Stimulated activated effector memory CD8-positive, alpha-beta T cell treated with anti-CD3 and anti-CD28 coated beads, Interleukin-12 subunit alpha, Interleukin-12 subunit beta, amount 100 ng/mL, for 72 hours (primary cell): ENCODE measurements around the gene MSS51.

Source experiments
- ATAC-seq: fragments of 150-1000 bp; cut with Tn5 transposase; 2 replicates; pipeline ENCODE4 v1.10.0; 2021
- DNase-seq, 2 donors: peaks; one replicate each; pipeline ENCODE4 v3.0.0; 2021 to 2022; ENCODE audit warnings: low spot score in 2 of 2
- H3K27ac Mint-ChIP-seq: one replicate; pipeline ENCODE4 v1.8.0; 2022; ENCODE audit warnings: mild to moderate bottlenecking, mixed read lengths
- H3K36me3 Mint-ChIP-seq: one replicate; pipeline ENCODE4 v1.8.0; 2022; ENCODE audit warnings: mild to moderate bottlenecking, mixed read lengths
- H3K4me1 Mint-ChIP-seq: one replicate; pipeline ENCODE4 v1.8.0; 2022; ENCODE audit warnings: mixed read lengths
- H3K4me3 Mint-ChIP-seq: one replicate; pipeline ENCODE4 v1.8.0; 2022; ENCODE audit warnings: mild to moderate bottlenecking, mixed read lengths
- H3K9me3 Mint-ChIP-seq: one replicate; pipeline ENCODE4 v1.8.0; 2022; ENCODE audit warnings: mixed read lengths

The MSS51 gene

DNA sequence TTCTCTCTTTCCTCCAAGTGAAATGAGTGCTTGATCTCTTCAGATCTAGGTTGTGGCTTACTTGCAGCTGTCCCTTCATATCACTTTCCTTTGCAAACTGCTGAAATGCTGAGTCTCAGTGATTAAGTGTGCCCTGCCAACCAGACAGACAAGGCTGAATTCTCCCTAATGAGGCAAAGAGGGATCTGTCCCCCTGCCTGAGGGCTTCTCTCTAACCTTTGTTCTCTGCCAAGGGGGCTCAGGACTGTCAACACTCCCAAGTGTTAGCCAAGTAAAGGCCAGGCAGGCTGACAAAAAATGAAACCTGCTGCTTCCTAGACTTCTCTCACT, at the start of gene MSS51:
Gene MSS51, minus strand, starts transcription at position 24 of the 330 bp plus-strand sequence. CDS start 5,277 bp downstream, outside the sequence.
- Mint-ChIP-seq H3K36me3 (peaks cover 29% of the 10 kb centered on the region), H3K9me3 (no peaks in the 10 kb centered on the region), H3K27ac (peak within 1 kb of the TSS; percentile 33), H3K4me1 (peaks cover 7% of the 10 kb centered on the region), H3K4me3 (no peak within 1 kb of the TSS)
- peak; percentile 31 for ATAC-seq
- DNase-seq = no peak

DNA sequence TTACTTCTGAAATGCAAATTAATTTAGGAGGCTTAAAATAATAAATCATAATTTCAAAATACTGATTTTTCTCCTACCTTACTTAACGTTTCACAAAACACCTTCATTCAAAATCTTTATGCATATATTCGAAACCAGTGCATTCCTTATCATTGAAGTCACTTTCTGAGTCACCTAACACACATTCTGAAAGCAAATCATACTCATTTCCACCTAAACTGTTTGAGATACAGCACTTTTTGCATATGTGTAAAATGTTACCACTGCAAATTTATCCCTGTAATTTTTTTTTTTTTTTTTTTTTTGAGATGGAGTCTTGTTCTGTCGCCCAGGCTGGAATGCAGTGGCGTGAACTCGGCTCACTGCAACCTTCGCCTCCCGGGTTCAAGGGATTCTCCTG, 46.8 kb upstream of the MSS51 start:
- peak overlapping the region; percentile 29 for H3K27ac Mint-ChIP-seq
- ATAC-seq = peak; percentile 93
- no peaks in the 10 kb centered on the region for H3K9me3 Mint-ChIP-seq
- H3K4me1 Mint-ChIP-seq = peaks cover 11% of the 10 kb centered on the region
- peaks cover 61% of the 10 kb centered on the region for H3K36me3 Mint-ChIP-seq
- no peak for DNase-seq
- peak overlapping the region; percentile 49 for H3K4me3 Mint-ChIP-seq

DNA sequence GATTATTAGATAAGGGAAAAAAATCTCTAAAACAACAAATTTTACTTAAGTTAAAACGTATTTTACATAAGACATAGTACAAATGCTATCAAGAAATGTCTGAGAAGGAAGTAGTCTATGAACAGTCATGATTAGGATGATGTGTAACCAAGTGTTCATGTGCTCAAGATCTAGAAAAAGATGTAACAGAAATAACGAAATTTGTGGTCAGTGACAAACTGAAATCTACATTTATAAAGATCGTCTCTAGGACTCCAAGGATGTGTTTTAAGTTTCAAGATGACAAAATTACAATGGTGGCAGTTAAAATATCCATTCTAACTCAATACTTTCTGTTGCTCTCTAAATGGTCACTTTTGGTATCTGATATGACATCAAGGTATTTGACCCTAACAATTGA, 45.3 kb upstream of the MSS51 start:
- H3K4me1 Mint-ChIP-seq = peaks cover 11% of the 10 kb centered on the region
- H3K36me3 Mint-ChIP-seq = peaks cover 72% of the 10 kb centered on the region
- H3K4me3 Mint-ChIP-seq = no peak overlapping the region
- H3K27ac Mint-ChIP-seq = no peak overlapping the region
- DNase-seq (no peak), ATAC-seq (peak; percentile 95)
- H3K9me3 Mint-ChIP-seq = no peaks in the 10 kb centered on the region

DNA sequence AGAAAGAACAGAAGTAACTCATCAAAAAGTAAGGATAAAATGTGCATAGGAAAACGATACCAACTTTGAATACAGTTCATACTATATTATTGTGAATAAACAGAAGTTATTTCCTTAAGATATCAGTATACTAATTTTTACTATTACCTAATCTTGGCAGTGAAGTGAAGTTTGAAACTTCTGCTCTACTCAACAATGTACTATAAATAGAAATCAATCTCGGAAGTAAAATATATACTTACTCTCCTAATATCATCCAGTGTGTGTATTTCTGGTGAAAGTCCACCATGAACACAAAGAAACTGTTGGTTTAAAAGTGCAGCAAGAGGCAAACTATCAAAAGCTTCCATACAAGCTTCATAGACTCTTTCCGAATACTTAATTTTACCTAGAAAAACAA, 37.9 kb upstream of the MSS51 start:
- ATAC-seq (no peak), DNase-seq (no peak)
- H3K36me3 Mint-ChIP-seq = peaks cover 97% of the 10 kb centered on the region
- H3K9me3 Mint-ChIP-seq = no peaks in the 10 kb centered on the region
- H3K27ac Mint-ChIP-seq = no peak overlapping the region
- no peak overlapping the region for H3K4me3 Mint-ChIP-seq
- H3K4me1 Mint-ChIP-seq = peaks cover 7% of the 10 kb centered on the region

DNA sequence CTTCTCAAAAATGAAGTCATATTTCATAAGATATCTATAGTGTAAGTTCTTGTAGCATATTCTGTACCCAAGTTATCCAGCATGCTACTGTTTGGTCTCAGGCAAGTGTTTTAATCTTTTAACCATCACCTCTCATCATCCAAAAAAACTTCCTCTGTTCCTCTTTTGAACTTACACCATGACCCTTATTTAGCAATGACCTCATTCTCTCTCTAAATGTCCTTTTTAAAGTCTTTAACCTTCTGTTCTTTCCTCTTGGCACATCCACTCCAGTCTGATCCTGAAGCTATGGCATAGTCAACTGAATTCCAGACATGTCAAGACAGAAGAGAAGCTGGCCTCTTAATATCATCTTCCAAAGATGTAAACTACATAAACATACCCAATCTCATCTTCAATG, 36.2 kb upstream of the MSS51 start:
- peak overlapping the region; percentile 27 for H3K27ac Mint-ChIP-seq
- no peak for DNase-seq

DNA sequence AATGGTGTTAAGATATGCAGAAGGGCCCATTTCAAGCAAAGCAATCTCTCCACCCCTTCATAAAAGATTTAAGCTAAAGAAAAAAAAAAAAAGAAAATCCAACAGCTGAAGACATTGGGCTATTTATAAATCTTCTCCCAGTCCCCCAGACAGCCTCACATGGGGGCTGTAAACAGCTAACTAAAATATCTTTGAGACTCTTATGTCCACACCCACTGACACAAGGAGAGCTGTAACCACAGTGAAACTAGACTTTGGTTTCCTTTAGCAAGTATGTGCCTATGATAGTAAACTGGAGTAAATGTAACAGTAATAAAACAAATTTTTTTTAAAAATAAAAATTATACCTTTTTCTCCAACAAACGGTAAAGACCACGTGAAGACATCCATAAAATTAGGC, 33.8 kb upstream of the MSS51 start:
- no peak for DNase-seq
- peak; percentile 51 for ATAC-seq
- Mint-ChIP-seq H3K27ac (no peak overlapping the region), H3K4me3 (no peak overlapping the region), H3K36me3 (peaks cover 86% of the 10 kb centered on the region), H3K4me1 (peaks cover 7% of the 10 kb centered on the region), H3K9me3 (no peaks in the 10 kb centered on the region)

More for the DNA sequence above, 36.2 kb upstream of the MSS51 start:
- Mint-ChIP-seq H3K9me3 (no peaks in the 10 kb centered on the region), H3K4me3 (no peak overlapping the region), H3K36me3 (peaks cover 97% of the 10 kb centered on the region), H3K4me1 (peaks cover 7% of the 10 kb centered on the region)
- no peak for ATAC-seq

DNA sequence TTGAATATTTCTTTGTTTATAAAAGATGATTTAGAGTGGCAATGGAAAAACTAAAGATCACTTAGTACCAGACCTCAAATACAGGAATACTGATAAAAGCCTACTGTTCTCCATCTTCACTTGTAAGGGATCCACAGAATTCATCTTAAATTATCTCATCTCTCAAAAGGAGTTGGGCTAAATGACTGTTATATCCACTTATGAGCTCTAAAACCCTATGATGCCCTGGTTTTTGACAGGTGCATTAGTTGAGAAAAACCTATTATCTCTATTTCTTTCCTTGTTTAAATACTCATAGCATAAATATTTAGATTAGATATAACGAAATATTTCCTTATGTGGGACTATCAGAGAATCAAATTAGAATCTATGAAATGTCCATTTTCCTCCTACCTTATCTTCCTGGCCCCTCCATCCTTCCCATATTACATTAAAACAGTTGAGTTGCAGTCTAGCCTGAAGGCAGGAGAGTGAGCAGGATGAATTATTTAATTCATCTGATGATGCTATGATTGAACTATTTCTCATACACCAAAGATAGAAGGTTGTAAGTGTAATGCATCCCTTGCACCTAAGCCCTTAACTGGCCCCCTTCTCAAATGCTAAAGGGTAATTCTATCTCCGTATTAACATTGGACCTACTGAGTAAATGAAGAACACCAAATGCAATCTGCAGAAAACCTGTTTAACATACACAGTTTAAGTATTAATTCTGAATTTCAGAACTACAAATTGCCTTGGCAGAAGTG, 32.8 kb upstream of the MSS51 start:
- no peaks in the 10 kb centered on the region for H3K9me3 Mint-ChIP-seq
- peaks cover 85% of the 10 kb centered on the region for H3K36me3 Mint-ChIP-seq
- H3K4me1 Mint-ChIP-seq = peaks cover 7% of the 10 kb centered on the region
- no peak overlapping the region for H3K27ac Mint-ChIP-seq
- DNase-seq = no peak
- no peak overlapping the region for H3K4me3 Mint-ChIP-seq
- ATAC-seq = no peak

DNA sequence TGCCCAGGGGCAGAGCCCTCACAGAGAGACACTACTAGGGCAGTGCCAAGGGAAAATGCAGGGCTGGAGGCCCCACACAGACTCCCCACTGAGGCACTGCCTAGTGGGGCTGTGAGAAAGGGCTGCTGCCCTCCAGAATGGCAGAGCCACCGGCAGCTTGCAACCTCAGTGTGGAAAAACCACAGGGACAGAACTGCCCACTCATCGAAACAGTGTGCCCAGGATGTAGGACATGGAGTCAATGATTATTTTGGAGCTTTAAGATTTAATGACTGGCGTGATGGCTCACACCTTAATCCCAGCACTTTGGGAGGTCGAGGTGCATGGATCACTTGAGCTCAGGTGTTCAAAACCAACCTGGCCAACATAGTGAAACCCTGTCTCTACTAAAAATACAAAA, 27.5 kb upstream of the MSS51 start:
- DNase-seq = no peak
- Mint-ChIP-seq H3K4me1 (peaks cover 6% of the 10 kb centered on the region), H3K27ac (peak overlapping the region; percentile 29)

DNA sequence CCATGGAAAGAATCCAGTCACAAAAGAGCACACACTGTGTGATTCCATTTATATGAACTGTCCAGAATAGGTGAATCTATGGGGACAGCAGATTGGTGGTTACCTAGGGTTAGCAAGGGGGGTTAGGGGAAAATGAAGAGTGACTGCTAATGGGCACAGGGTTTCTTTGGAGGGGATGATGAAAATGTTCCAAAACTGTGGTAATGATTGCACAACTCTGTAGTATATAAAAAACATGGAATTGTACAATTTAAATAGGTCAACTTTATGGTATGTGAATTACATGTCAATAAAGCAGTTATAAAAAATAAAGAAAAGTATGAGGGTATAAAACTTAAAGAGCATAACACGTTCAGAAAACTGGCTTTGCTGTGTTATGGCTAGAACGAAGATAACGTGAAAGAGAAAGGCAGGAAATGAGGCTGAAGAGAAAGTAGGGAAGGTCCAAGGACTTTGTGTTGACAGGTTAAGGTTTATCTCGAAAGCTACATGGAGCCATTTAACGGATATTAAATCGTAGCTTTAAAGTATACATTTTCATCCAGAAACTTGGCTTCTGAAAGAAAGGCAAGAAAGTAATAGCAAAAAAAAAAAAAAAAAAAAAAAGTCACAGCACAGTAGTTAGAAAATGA, 26.4 kb upstream of the MSS51 start:
- H3K27ac Mint-ChIP-seq = peak overlapping the region; percentile 29
- no peaks in the 10 kb centered on the region for H3K9me3 Mint-ChIP-seq
- H3K4me1 Mint-ChIP-seq = peaks cover 6% of the 10 kb centered on the region
- DNase-seq (no peak), ATAC-seq (no peak)
- H3K4me3 Mint-ChIP-seq = no peak overlapping the region
- peaks cover 48% of the 10 kb centered on the region for H3K36me3 Mint-ChIP-seq

More for the DNA sequence above, 27.5 kb upstream of the MSS51 start:
- peaks cover 56% of the 10 kb centered on the region for H3K36me3 Mint-ChIP-seq
- ATAC-seq = no peak
- no peak overlapping the region for H3K4me3 Mint-ChIP-seq
- no peaks in the 10 kb centered on the region for H3K9me3 Mint-ChIP-seq

DNA sequence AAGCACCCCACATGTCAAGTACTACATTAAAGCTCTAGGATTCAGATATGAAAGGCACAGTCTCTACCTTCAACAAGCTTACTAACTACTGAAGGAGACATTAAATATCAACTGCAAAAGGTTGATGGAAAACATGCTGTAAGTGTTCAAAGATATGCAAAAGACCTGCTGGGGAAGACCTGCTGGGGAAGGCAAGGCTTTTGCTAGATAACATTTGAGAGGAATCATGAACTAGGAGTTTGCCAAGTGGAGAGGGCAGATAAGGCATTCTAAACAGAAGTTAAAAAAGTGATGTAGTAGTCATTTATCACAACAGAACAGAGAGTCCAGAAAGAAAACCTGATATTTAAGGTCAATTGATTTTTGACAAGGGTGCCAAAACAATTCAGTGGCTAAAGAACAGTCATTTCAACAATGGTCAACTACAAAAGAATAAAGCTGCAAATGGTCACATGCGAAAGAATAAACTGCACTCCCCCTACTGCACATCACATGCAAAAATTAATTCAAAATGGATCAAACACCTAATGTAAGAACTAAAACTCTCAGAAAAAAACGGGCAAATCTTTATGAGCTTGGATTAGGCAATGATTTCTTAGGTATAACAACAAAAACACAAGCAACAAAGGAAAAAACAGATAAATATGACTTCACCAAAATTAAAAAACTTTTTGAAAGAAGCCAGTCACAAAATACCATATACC, 23.0 kb upstream of the MSS51 start:
- Mint-ChIP-seq H3K4me3 (no peak overlapping the region), H3K36me3 (peaks cover 58% of the 10 kb centered on the region), H3K4me1 (peaks cover 6% of the 10 kb centered on the region), H3K27ac (no peak overlapping the region), H3K9me3 (no peaks in the 10 kb centered on the region)
- DNase-seq = no peak
- no peak for ATAC-seq

DNA sequence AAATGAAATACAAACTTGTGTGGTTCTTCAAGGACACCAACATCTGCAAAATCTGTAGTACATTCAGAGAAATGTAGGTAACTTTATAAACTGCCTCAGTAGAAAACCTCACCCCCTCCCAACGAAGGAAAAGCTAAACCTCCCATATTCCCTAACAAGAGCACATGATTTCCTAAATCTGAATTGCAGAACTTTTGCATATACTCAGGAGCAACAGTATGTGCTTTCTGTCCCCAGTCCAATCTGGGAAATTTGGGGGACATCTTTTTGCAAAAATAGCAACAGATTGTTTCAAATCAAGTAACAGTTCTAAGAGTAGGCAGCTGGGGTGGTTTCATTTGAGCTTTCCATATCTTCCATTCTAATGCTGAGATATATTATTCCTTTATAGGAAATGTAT, 15.8 kb upstream of the MSS51 start:
- H3K4me1 Mint-ChIP-seq = no peaks in the 10 kb centered on the region
- ATAC-seq (no peak), DNase-seq (no peak)
- no peak overlapping the region for H3K4me3 Mint-ChIP-seq
- peaks cover 74% of the 10 kb centered on the region for H3K36me3 Mint-ChIP-seq
- no peak overlapping the region for H3K27ac Mint-ChIP-seq
- no peaks in the 10 kb centered on the region for H3K9me3 Mint-ChIP-seq

DNA sequence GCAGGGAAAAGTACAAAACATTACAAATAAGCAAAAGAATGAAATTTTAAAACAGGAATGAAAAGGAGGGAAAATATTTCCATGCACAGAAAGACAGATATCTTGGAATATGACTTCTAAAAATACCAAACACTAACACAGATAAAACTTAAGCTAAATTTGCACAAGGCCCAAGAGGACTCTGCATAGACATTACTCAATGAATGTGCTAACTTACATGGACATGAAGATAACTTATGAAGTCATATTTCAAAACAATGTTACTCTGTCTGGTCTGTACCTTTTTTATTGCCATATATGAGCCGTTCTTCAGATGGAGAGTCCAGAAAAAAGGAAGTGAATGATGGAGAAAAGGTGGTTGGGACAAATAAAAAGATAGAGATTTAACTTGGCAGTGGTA, 15.0 kb upstream of the MSS51 start:
- H3K36me3 Mint-ChIP-seq = peaks cover 68% of the 10 kb centered on the region
- no peak overlapping the region for H3K27ac Mint-ChIP-seq
- no peaks in the 10 kb centered on the region for H3K9me3 Mint-ChIP-seq
- ATAC-seq = no peak
- no peak for DNase-seq
- no peak overlapping the region for H3K4me3 Mint-ChIP-seq
- no peaks in the 10 kb centered on the region for H3K4me1 Mint-ChIP-seq

DNA sequence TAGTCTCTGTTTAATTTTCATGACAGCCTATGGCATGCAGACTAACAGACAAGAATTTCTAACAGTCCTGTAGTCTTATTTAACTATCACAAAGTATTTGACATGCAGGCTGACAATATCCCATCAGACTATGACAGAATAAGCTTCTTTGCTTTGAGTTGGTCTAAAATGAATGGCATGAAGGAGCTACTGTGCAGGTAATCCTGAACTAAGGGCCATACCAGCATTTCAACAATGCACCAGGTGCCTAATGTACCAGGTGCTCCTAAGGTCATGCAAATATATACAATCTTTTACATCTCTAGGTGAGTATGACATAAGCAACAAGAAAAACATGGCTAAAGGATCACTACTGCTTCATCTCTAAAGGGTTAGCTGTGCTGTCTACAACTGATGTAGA, 13.6 kb upstream of the MSS51 start:
- H3K27ac Mint-ChIP-seq = no peak overlapping the region
- peaks cover 64% of the 10 kb centered on the region for H3K36me3 Mint-ChIP-seq
- DNase-seq (no peak), ATAC-seq (no peak)
- no peak overlapping the region for H3K4me3 Mint-ChIP-seq
- H3K9me3 Mint-ChIP-seq = no peaks in the 10 kb centered on the region
- peaks cover 6% of the 10 kb centered on the region for H3K4me1 Mint-ChIP-seq

DNA sequence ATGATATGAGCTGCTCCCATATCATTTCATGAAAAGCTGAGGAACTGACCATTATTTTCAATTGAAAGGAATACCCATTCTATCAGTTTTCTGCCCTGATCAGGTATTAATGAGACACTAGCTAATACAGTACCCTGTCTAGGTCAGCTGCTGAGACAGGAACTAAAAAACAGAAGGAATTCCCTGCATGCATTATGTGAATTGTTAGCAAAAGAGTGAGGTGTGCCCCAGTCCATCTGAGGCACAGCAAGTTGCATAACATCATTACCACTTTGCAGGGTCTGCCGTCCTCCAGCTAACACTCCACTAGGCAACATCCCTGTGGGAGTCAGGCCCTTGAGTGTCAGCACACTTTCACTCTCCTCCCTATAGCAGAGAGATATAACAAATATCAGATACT, 11.1 kb upstream of the MSS51 start:
- DNase-seq (no peak), ATAC-seq (no peak)
- H3K36me3 Mint-ChIP-seq = peaks cover 54% of the 10 kb centered on the region
- peaks cover 14% of the 10 kb centered on the region for H3K4me1 Mint-ChIP-seq
- no peak overlapping the region for H3K27ac Mint-ChIP-seq
- H3K4me3 Mint-ChIP-seq = no peak overlapping the region
- H3K9me3 Mint-ChIP-seq = no peaks in the 10 kb centered on the region

DNA sequence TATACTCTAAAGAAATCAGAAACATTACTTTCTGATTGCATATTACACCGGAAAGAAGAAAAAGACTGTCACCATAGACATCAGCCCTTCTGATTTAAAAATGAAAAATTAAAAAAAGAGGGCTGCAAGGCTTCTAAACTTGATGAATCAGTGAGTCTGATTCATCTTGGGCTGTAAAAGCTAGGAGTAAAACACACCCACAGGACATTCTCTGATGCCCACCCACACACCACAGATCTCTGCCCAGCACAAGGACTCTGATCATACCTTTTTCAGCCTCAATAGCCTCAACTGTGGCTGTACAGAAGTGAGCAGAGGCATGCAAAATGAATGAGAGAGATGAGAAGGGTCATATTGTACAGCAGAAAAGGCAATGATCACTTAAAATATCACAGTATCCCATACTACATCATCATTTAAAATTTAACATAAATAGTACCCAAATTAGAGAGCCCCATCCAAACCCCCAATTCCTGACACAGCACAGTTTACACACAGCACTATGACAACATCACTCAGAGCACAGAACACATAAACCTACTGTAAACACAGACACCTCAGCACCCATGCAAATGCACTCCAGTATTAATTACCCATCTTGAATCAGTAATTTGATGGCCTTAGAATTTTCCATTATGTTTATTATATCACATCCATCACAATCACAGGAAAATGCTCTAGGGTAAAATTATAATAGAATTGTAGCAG, 6.4 kb upstream of the MSS51 start:
- H3K36me3 Mint-ChIP-seq = peaks cover 61% of the 10 kb centered on the region
- DNase-seq (no peak), ATAC-seq (peak; percentile 92)
- no peak overlapping the region for H3K4me3 Mint-ChIP-seq
- peak overlapping the region; percentile 32 for H3K27ac Mint-ChIP-seq
- no peaks in the 10 kb centered on the region for H3K9me3 Mint-ChIP-seq
- peaks cover 20% of the 10 kb centered on the region for H3K4me1 Mint-ChIP-seq
